GM21576 (cell line): ENCODE data around the gene RELT.

Experiments
- ATAC-seq: cut with Tn5 transposase; IDR thresholded peaks from one replicate; pipeline ENCODE4 v1.9.1; 2021; ENCODE audit warnings: mild to moderate bottlenecking, moderate library complexity; ENCODE audit not compliant: unreplicated experiment

The RELT gene

GRCh38 chr11:73389916-73390315 lies 13.7 kb downstream of the RELT start:
- no peak for ATAC-seq

GRCh38 chr11:73390601-73391565 lies 14.7 kb downstream of the RELT start:
- ATAC-seq = no peak

- no peak for ATAC-seq
Observed at GRCh38 chr11:73391665-73392064, 15.5 kb downstream of the RELT start.

- ATAC-seq = no peak
Observed at GRCh38 chr11:73392108-73393010, 16.2 kb downstream of the RELT start.

GRCh38 chr11:73393011-73393380 lies 16.8 kb downstream of the RELT start:
- no peak for ATAC-seq

GRCh38 chr11:73393479-73394415 lies 17.5 kb downstream of the RELT start:
- no peak for ATAC-seq

- no peak for ATAC-seq
Observed at GRCh38 chr11:73394416-73395296, 18.5 kb downstream of the RELT start.

GRCh38 chr11:73395297-73396208 lies 19.4 kb downstream of the RELT start:
- ATAC-seq = no peak

GRCh38 chr11:73396251-73396930 lies 20.2 kb downstream of the RELT start:
- no peak for ATAC-seq

GRCh38 chr11:73396985-73397384 lies 20.8 kb downstream of the RELT start:
- no peak for ATAC-seq

- ATAC-seq = no peak
Observed at GRCh38 chr11:73397468-73398131, 21.4 kb downstream of the RELT start.

- ATAC-seq = no peak
Observed at GRCh38 chr11:73398132-73398526, 21.9 kb downstream of the RELT start.

- ATAC-seq = no peak
Observed at GRCh38 chr11:73398721-73399120, 22.5 kb downstream of the RELT start.

- no peak for ATAC-seq
Observed at GRCh38 chr11:73399159-73399590, 23.0 kb downstream of the RELT start.

- ATAC-seq = no peak
Observed at GRCh38 chr11:73399636-73400035, 23.4 kb downstream of the RELT start.

GRCh38 chr11:73400293-73400692 lies 24.1 kb downstream of the RELT start:
- ATAC-seq = no peak

GRCh38 chr11:73401217-73401923 lies 25.2 kb downstream of the RELT start:
- ATAC-seq = no peak
